HG02571 (cell line): Measurements from ENCODE around the gene KRTAP10-6.
"Not testable (repeated sequence)": the region's sequence is repeated elsewhere in the genome, so short reads cannot be mapped to it uniquely, and the experiment has no call there.

ENCODE experiments used
- ATAC-seq: cut with Tn5 transposase; IDR thresholded peaks from one replicate; pipeline ENCODE4 v1.9.1; 2021; ENCODE audit warnings: mild to moderate bottlenecking, moderate library complexity; ENCODE audit not compliant: unreplicated experiment

The KRTAP10-6 gene

DNA sequence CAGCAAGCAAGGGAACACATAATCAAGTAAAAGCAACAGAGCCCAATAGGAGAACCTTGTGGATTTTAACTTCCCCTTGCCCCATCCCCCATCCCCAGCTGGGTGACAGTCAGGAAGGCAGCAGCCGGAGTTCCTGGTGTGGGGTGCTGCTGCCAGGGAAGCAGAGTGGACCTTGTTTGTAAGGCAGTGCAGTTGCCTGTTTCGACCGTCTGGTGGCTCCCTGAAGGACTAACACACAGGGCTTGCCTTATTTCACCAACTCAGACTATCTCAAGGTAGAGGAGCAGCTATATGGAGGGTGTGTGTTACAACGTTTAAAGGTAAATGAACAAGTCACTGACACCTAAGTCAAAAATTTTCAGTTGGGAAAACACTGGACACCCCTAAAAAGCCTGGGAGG, 26.2 kb upstream of the KRTAP10-6 start:
- no peak for ATAC-seq

DNA sequence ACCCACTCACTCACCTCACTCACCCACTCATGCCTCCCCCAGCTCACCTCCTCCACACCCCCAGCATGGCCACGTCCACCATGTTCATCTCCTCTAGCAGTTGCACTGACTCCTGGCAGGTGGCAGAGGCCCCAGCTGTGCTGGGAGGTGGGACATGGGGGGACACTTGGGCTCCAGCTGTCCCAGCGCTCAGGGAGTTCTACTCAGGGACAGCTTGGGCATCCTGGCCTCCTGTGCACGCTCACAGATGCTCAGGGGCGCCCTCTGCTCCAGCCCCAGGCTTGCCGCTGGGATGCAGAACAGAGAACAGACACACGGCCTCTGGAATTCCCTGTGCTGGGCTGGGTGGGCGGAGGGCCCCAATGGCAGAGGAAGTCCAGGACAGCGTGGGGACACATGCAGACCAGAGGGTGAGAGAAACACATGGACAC, 24.8 kb upstream of the KRTAP10-6 start:
- no peak for ATAC-seq

DNA sequence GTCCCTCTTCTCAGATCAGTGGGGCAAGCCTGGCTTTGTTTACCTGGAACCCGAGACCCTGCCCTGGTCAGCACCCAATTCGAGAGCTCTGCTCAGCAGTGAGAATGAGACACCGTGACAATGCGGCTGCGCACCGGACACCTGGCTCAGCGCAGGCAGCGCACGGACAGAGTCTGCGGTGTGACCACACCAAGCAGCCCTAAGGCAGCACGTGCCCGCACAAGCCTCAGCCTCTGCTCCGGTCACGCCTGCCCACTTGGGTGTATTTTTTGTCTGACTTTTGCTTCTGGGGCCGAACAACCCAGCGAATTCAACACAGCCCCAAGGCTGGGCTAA, 24.3 kb upstream of the KRTAP10-6 start:
- ATAC-seq, result no peak

DNA sequence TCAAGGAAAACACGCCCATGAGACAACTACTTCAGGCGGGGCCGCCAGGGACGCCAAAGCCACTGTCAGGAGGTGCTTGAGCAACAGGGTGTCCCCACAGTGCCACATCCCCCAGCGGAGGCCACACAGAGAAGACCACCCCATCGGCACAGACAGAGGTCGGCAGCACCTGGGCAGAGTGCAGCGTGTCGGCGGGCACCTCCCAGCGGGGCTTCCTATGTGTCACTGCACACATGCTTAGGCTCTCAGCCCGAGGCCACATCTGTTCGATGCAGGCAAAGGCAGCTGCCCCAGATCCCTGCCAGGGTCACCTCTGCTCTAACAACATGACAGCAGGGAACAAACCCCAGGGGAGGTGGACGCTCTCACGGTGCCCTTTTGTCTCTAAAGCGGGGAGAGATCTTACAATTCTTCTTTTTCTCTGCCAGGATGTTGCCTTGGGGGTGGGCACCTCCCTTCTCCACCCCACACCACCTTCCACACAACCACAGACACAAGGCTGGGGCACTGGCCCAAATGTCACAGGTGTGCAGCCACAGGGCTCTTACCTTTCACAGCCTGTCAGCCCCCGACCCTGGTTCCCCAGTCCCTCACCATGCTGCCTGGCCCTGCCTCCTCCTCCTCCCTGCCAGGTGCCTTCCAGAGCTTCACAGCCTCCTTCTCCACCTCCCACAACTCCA, 23.7 kb upstream of the KRTAP10-6 start:
- no peak for ATAC-seq

DNA sequence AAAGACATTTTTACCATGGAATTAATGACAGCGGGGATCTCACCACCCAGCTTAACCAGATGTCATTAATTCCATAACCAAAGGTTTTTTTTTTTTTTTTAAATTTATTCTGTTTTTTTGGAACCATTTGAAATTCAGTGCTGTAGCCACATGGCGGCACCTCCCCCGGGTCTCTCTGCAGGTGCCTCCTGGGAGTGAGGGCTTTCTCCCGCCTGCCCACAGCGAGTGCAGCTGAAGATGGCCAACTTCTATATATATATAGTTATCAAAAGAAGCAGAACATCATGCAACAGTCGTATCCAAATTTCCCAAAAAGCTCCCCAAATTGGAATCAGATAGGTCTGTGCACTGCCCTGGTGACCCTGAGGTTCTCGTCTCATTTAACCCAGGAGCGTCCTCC, 23.2 kb upstream of the KRTAP10-6 start:
- no peak for ATAC-seq

DNA sequence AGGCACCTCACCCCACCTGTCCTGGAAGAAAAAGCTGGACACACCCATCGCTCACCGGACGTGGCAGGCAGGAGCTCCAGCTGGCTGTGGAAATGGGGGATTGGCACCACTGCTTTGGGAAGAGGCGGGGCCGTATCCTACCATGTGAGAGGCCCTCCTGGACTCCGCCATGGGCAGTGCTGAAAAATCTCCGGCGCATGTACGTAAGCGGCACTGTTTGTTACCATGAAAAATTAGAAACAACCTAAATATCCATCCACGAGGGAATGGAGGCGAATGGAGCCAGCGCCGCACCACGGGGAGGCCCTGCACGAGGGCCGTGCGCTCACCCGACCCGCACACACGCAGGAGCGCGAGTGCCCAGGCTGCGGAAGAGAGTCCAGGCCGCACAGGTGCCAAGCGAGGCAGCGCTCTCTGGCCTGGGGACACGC, 22.7 kb upstream of the KRTAP10-6 start:
- ATAC-seq, result no peak

DNA sequence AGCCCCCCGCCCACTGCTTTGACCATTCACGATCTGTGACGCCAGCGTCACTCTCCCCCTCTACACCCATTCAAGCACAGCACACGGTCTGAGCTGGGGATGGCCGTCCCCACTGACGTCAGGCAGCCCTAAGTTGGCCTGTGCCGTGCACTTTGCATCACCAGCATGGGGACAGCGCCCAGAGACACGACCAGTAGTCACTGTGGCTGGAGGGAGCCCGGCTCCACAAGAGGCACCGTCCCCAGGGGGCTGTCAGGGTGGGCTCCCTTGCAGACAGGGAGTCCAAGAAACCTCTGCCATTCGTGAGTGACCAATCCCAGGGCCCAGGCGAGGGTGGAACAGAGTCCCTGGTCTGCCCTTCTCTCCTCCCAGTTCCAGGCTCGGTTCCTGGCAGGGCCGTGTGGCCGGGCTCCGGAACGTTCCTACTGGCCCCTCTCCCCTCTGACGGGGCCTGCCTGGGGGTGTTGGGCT, 21.9 kb upstream of the KRTAP10-6 start:
- no peak for ATAC-seq

DNA sequence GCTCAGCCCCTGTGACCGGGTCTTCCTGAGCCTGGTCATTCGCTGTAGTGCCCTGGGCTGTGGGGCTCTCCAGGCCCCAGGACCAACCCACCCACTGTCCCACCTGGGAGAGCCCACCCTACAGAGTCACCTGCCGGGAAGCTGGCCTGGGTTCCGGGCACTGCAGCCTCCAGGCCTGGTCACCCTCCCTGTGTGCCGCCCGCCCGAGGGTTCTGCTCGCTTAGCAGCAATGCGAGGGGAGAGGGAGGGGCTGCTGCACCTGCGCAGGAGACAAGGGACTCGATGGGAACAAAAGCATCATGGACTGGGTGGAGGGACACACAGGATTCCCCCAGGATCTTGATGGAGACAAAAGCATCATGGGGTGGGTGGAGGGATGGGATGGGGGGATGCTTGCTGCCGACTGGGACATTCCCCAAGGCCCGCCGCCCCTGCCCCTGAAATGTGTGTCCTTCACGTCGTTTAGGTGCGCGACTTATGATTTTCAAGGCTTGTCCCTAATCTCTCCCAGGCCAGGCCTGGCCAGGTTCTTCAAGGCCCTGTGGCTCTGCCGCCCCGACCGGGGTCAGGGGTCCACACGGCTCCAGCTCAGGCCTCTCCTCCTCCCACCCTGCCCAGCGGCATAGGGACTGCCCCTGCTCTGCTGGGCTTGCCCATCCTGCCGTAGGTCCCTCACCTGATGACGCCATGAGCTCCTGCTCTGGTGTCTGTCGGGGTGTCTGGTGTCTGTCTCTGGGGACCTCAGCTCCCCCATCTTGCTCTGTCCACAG, 21.3 kb upstream of the KRTAP10-6 start:
- ATAC-seq, result no peak

DNA sequence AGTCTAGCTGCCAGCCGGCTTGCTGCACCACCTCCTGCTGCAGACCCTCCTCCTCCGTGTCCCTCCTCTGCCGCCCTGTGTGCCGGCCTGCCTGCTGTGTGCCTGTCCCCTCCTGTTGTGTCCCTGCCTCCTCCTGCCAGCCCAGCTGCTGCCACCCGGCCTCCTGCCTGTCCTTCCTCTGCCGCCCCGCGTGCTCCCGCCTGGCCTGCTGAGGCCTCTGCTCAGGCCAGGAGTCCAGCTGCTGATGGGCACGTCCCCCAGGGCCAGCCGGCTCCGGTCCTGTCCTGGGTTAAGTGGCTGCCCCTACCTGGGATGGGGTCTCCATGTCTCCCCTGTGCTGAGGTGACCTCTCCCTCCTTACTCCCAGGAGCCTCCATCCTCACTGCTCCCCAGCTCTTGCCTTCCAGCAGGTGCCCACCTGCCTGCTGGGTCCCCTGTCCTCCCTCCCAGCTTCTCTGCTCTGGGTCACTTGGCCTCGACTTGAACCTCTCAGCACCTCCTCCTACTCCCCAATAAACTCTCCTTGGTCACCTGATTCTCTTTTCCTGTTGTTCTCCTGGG, 20.4 kb upstream of the KRTAP10-6 start:
- ATAC-seq, result no peak

DNA sequence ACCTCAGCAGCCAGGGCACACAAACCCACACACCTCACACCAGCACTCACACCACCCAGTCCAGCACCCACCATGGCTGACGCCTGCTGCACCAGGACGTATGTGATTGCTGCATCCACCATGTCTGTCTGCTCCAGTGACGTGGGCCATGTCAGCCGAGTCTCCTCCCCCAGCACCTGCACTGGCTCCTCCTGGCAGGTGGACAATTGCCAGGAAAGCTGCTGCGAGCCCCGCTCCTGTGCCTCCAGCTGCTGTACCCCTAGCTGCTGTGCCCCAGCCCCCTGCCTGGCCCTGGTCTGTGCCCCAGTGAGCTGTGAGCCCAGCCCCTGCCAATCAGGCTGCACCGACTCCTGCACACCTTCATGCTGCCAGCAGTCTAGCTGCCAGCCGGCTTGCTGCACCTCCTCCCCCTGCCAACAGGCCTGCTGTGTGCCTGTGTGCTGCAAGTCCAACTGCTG, 19.8 kb upstream of the KRTAP10-6 start, which contains the start of gene KRTAP10-8:
Gene KRTAP10-8 (plus strand): TSS at position 51 of the 458 bp plus-strand sequence. CDS start 22 bp downstream, at position 73.
- no peak for ATAC-seq

DNA sequence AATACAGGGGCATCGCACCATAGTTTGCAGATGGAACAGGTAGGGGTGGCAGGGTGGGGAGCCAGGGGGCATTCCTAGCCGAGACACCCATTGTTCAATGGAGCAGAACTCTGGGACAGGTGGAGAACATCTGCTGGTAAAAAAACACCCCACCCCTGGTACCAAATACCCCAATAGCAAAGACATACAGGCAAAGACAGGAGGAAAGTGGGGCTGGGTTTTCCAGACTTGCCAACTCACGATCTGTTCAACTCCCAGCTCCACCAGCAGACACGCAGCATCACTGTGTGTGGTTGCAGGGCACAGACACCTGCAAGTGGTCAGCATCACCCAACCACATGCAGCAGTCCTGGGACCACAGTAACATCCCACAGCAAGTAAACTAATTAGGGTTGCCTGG, 19.2 kb upstream of the KRTAP10-6 start:
- no peak for ATAC-seq

DNA sequence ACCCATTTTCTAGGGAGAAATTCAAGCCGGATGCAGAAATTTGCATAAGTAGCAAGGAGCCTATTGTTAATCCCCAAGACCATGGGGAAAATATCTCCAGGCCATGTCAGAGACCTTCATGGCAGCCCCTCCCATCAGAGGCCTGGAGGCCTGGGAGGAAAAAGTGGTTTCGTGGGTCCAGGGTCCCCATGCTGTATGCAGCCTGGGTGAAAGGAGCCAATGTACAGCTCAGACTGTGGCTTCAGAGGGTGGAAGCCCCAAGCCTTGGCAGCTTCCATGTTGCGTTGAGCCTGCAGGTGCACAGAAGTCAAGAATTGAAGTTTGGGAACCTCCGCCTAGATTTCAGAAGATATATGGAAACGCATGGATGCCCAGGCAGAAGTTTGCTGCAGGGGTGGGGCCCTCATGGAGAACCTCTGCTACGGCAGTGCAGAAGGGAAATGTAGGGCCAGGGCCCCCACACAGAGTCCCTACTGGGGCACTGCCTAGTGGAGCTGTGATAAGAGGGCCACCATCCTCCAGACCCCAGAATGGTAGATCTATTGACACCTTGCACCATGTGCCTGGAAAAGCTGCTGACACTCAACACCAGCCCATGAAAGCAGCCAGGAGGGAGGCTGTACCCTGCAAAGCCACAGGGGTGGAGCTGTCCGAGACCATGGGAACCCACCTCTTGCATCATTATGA, 18.0 kb upstream of the KRTAP10-6 start:
- not testable (repeated sequence) for ATAC-seq

DNA sequence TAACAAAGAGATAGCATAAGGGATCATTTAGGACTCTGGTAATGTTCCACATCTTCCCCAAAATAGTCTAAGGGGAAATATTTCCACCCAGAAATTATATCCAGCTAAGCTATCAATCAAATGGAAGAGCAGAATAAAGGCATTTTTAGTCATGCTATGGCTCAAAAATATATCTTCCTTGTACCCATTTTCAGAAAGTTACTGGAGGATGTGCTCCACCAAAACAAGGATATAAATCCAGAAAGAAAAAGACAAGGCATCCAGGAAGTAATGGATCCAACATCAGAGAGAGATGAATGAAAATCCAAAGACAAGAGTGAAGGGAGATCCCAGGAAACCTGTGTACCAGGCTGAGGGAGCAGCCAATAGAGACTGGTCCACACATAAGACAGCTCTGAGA, 16.9 kb upstream of the KRTAP10-6 start:
- ATAC-seq, result no peak

DNA sequence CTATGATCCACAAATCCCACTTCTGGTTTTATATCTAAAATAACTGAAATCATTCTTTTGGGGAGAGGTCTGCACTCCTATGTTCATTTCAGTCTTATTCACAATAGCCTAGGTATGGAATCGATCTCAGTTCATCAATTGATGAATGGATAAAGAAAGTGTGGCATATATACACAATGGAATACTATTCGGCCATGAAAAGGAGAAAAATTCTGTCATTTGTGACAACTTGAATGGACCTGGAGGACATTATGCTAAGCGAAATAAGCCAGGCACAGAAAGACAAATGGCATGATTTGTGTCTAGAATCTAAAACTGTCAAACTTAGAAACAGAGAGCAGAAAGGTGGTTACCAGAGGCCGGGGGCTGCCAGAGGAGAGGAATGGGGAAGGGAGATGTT, 14.2 kb upstream of the KRTAP10-6 start:
- ATAC-seq, result no peak

DNA sequence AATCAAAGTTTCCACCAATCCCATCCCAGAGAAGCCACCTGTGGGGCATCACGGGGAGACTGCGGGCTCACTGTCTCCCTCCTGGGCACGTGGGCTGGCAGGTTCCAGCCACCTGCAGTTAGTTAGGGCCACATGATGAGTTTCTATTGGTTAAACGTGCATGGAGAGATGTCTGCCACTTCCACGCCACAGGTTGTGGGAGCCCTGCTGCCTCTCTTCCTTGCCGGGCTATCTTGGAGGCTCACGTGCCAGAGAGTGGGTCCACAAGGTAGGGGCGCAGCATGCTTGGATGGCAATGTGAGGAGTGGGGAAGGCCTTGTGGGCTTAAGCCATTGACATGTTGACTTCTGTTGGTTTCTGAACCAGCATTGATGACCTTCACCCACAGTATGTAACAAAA, 11.6 kb upstream of the KRTAP10-6 start:
- no peak for ATAC-seq

DNA sequence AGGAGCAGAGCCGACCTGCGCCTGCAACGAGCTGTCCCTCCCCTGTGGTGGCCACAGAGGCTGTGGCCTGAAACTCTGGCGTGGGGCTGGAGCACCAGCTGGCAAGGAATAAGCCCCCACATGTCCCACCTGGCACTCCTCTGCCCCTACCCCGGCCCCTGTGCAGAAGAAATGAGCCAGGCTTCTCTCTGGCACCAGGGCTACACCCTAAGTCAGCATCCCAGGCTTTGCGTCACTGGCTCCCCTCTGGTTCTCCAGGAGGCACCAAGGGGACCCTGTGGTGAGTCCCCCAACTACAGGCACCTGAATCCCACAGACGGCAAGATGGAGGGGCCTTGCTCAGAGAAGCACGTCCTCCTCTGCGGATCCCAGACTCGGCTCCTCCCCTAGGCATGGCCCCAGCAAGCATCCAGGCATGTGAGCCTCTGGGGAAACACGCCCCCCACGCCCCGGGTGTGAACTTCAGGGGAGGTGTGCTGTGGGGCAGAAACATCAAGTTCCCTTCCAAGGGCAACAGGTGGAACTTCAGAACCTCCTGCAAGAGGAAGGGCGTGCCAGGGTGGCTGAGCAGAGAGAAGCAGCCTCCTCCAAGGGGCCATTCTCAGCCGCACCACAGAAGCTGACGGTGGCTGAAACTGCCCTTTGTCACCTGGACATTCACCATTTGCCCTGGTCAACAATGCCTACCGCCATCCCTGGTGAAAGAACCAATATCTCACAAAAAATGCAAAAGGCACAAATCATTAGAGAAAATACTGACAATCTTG, 11.0 kb upstream of the KRTAP10-6 start:
- ATAC-seq, result no peak

DNA sequence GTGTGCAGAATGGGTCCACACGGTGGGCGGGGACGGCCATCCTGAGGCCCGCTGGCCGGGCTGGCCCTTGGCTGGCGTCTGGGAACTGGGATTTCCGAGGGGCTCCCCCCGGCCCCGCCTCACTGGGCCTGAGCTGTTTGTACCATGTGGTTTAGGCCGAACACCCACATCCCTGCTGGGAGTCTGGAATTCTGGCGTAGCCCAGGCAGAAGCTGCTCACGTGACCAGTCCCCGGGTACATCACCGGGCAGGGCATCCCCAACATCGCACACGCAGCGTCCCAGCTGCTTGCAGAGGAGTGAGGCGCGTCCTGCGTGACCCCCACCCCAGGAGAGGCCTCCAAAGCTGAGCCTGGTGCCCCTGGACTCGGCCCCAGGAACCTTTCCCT, 10.2 kb upstream of the KRTAP10-6 start:
- no peak for ATAC-seq

DNA sequence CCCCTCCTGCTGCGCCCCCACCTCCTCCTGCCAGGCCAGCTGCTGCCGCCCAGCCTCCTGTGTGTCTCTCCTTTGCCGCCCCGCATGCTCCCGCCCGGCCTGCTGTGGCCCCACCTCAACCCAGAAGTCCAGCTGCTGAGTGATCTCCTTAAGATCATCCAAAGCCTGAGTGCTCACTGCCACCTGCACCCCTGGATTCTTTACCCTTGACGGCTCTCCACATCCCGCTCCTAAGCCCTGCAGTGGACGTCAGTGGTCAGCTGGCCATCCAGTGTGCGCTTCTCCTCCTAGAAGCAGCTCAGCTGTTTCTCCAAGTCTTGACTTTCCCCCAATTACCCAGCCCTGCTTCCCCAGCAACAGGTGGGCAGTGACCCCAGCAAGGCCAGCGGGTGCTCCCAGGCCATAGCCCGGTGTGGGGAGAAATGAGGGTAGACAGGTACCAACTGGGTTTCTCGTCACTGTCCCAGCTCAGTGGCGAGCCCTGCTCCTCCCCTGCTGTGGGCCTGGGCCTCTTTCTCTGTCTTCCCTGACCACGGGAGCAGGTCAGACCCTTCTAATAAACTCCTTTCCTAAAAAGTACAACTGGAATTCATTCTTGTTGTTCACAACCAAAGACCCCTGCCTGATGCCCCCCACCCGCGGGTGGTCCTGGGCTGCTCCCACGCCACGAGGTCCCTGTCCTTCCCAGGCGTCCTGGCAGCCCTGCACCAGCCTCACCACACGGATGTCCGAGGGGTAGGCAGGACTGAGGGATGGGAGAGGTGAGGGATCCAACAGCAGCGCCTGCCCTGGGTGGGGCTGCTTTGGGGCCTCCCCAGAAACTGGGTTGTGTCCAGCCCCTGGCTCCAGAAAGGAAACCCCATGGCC, 9.5 kb upstream of the KRTAP10-6 start:
- no peak for ATAC-seq

DNA sequence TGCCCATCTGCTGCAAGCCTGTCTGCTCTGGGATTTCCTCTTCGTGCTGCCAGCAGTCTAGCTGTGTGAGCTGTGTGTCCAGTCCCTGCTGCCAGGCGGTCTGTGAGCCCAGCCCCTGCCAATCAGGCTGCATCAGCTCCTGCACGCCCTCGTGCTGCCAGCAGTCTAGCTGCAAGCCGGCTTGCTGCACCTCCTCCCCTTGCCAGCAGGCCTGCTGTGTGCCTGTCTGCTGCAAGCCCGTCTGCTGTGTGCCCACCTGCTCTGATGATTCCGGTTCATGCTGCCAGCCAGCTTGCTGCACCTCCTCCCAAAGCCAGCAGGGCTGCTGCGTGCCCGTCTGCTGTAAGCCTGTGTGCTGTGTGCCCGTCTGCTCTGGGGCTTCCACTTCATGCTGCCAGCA, 8.8 kb upstream of the KRTAP10-6 start:
- not testable (repeated sequence) for ATAC-seq
